ENCODE data around the gene OR51B5.
"Not testable (repeated sequence)": the region's sequence is repeated elsewhere in the genome, so short reads cannot be mapped to it uniquely, and the experiment has no call there.

Gene OR51B5, protein sequence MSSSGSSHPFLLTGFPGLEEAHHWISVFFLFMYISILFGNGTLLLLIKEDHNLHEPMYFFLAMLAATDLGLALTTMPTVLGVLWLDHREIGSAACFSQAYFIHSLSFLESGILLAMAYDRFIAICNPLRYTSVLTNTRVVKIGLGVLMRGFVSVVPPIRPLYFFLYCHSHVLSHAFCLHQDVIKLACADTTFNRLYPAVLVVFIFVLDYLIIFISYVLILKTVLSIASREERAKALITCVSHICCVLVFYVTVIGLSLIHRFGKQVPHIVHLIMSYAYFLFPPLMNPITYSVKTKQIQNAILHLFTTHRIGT
- total RNA-seq, result 0 to 0.99 (median 0) reads per million in 17 experiments

GRCh38 chr11:5343474-5344335 is at the start of gene OR51B5:
TSS of gene OR51B5 (minus strand) at chr11:5343524. CDS start at chr11:5343524, 0 bp downstream.
- DNase-seq, result no peak

- DNase-seq, result no peak
Observed at GRCh38 chr11:5390210-5390609, 46.9 kb upstream of the OR51B5 start.

DNA sequence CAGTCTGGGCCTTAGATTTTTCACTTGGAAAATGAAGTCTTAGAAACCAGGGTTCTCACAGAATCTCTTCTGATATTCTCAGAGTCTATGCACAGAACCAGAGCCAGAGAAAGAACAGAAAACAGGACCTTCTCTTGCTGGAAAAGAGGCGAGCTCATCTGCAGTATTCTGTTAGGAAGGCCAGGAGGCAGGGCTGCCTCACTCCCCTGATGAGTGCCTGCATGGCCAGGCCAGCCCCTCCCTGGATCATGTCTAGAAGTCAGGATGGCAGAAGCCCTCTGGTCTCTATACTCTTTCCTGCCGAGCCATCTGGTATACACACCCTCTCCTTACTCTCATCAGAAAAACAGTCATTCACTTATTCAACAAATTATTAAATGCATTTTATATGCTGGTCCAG is 41.0 kb upstream of the OR51B5 start:
- no peak for DNase-seq

DNA sequence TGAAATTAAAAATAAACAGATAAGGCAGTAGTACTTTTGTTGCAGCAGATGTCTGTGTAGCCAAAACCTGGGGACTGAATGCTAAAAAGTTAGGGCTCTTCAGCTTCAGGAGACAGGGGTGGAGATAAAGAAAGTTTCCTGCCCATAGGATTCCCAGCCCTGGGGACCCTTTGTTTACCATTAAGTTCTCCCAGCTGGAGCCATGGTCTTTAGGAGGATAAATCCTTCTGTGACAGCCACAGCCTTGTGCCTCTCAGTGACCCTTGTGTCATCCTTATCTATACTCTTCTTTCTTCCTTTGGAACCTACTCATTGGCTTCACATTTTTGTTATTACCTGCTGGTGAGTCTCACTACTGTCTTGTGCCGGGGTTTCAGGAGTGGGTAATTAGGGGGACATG is 40.3 kb upstream of the OR51B5 start, which contains the start of gene OR51M1:
OR51M1 (plus strand) TSS at position 237 of the 400 bp plus-strand sequence. CDS start 5,587 bp downstream, outside the sequence.
- DNase-seq, result no peak

GRCh38 chr11:5380740-5381342 is 37.5 kb upstream of the OR51B5 start:
- peak; percentile 69 to 78 (median 74) for DNase-seq

DNA sequence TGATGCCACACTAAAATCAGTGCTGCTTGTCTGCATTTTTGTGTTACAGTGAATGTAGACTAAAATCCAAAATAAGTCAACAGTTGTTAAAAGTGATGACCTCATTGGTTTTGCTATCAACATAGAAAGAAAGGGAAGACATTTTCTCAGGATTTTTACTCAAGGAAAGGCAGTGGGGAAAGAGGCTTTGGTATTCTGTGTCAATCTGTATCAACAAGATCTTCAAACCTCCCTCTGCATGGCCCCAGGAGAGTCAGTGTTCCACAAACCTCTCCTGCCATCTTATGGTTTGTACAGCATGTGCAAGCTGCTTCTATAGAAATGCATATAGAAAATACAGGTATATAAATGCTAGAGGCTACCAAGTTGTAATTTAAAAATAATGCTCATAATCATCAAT is 26.5 kb upstream of the OR51B5 start:
- peak in 2 of 4 experiments; percentile 10 to 12 for DNase-seq

- DNase-seq, result no peak
Observed at GRCh38 chr11:5368502-5369043, 25.2 kb upstream of the OR51B5 start.

DNA sequence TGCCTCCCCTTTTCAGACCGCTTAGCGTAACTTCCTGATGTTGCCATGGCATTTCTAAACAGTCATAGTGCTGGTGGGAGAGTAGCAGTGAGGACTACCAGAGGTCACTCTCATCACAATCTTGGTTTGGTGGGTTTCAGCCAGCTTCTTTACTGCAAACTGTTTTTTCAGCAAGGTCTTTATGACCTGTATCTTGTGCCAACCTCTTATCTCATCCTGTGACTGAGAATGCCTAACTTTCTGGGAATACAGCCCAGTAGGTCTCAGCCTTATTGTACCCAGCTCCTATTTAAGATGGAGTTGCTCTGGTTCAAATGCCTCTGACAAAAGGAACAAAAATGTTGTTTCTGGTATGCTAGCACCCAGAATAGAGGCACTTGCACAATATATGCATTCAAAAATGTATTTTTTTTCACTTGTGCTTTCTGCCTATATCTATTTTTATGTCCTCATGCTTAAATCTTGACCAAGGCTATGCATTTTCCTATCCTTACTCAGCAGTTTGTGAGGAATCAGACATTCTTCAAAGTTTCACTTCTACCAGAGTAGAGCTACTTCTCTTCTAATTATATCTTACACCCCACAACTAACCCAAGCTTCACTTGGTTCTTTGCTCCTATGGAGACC is 24.2 kb upstream of the OR51B5 start:
- DNase-seq, result peak in 2 of 4 experiments; percentile 19 to 23

DNA sequence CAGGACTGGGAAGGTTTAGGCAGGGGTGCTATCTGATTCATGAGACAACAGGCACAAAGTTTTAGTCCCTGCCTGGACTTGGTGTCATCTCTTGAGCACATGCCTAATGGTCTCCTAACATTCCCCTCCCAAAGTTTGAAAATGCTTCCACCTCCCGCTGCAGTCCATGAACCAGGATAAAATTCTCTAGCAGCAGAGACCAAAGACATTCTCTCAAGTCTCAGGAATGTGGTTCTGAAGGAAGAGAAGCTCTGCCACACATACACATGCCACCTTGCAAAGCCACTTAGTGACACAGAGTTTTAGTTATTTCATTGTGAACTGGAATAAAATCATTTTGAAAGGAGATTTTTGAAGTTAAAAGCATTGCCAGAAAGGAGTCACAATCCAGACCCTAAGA is 23.5 kb upstream of the OR51B5 start:
- no peak for DNase-seq

DNA sequence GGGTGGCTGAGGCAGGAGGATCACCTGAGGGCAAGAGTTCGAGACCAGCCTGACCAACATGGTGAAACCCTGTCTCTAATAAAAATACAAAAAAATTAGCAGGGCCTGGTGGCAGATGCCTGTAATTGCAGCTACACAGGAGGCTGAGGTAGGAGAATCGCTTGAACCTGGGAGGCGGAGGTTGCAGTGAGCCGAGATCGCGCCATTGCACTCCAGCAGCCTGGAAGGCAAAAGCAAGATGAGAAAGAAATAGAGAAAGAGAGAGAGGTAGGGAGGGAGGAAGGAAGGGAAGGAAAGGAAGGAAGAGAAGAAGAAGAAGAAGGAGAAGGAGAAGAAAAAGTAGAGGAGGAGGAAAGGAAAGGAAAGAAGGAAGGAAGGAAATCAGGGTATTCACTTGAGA is 23.0 kb upstream of the OR51B5 start:
- DNase-seq, result not testable (repeated sequence)

GRCh38 chr11:5364214-5364613 is 20.9 kb upstream of the OR51B5 start:
- DNase-seq, result no peak

- no peak for DNase-seq
Observed at GRCh38 chr11:5363679-5364078, 20.4 kb upstream of the OR51B5 start.

DNA sequence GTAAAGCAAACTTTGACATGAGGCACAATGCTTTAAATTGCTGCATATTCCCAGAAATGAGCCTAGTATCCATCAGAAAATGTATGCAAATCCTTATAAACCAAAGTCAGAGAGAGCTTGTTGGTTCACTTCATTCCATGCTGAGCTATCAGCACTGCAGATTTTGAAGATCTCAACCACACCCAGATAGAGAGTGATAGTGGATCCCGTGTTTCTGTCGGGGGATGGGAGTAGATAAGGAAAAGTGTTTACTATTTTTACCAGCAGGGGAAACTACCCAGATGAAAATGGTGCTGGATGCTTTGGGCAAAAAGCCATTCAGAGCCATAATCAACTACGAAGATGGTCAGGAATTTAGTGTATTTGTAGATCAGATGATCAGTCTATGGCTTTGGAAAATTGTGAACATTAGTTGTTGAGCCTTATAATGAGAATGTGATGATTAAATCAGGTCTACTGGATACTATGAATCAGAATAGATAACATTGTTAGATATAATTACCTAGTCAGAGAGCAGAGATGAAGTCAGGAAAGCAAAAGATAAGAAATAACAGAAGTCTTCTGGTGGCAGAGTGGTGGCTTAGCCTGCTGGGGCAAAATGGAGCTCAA is 18.8 kb upstream of the OR51B5 start:
- no peak for DNase-seq

DNA sequence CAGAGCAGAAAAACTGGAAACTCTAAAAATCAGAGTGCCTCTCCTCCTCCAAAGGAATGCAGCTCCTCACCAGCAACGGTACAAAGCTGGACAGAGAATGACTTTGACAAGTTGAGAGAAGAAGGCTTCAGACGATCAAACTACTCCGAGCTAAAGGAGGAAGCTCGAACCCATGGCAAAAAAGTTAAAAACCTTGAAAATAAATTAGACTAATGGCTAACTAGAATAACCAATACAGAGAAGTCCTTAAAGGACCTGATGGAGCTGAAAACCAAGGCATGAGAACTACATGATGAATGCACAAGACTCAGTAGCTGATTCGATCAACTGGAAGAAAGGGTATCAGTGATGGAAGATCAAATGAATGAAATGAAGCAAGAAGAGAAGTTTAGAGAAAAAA is 12.7 kb upstream of the OR51B5 start:
- not testable (repeated sequence) for DNase-seq

- no peak for DNase-seq
Observed at GRCh38 chr11:5351208-5351607, 7.9 kb upstream of the OR51B5 start, which contains the start of gene OR51B6. TSS of gene OR51B6 (plus strand) at chr11:5351508. CDS start at chr11:5351508, 0 bp downstream.

DNA sequence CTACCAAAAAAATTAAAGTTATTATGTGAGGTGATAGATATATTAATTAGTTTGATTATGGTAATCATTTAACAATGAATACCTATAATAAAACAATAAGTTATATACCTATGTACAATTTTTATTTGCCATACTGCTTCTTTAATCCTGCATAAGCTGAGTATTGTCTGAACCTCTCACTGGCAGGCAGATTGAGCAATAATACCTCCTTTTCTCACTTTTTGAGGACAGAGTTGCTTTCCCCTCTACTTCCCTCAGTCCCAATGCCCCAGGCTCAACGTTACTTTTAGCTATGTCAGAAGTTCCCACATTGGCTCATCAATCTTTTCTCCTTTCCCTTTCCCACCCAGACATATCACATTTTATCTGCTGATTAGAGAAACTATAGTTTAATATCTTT is 6.2 kb upstream of the OR51B5 start:
- DNase-seq, result no peak

DNA sequence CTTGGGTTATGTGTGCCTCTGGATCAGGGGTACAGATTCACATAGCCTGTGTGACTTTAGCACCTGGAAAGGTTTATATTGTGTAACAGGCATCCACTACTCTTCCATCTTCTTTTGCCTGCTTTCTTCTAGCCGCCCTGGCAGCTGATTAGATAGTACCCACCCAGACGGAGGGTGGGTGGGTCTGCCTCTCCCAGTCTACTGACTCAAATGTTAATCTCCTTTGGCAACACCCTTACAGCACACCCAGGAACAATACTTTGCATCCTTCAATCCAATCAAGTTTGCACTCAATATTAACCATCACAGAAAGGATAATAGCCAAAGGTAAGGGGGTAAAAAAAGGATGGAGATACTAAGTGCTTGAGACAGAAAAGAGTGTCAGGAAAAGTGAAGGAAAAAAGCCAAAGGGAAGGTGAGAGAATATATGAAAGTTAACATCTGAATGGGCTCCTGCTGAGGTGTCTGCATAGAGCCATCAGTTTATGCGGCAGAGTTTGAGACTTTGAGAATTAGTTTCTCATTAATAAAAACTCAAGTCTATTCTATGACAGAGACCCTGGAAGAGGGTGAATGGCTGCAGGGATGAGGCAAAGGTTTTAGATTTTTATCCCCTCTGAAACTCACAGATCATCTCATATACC is 5.3 kb upstream of the OR51B5 start:
- DNase-seq, result no peak

DNA sequence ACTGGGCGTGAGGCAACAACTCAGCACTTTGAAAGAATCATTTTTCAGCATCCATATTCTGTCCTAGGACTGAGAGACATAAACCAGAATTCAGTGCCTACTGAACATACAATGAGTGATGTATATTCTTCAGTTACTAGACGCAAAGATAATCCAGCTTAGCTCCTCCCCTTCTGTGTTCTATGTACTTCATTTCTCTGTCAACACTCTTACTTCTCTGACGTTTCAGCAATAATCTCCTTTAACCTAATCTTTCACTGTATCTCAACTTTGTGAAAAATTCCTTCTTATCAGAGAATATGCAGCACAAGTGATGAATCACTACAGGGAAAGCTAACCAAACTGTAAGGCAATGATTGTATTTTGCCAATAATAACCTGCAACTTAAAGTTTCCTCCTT is 2.5 kb upstream of the OR51B5 start:
- no peak for DNase-seq

GRCh38 chr11:5339771-5340322 is 3.5 kb downstream of the OR51B5 start:
- no peak for DNase-seq

GRCh38 chr11:5337253-5337652 is 6.1 kb downstream of the OR51B5 start:
- DNase-seq, result not testable (repeated sequence)

DNA sequence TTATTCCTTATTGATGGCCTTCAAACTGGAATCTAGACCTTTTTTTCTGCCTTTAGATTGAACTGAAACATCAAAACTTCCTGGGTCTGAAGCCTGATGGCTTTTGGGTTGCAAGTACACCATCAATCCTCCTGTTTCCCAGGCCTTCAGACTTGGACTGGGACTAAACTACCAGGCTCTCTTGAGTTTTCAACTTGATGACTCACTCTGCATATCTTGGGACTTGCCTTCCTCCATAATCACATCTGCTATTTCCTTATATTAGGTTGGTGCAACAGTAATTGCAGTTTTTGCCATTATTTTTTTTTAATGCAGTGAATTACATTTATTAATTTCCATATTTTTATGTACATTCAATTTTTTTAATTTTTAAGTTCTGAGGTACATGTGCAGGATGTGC is 7.0 kb downstream of the OR51B5 start:
- no peak for DNase-seq

Data from suppressor macrophage (primary cell).